ENCODE data around the gene DUSP16. TPM values are rescaled to one million over a fixed set of nuclear protein-coding genes. Genes with fewer than 3 reads are reported as not detected.

The DUSP16 gene
- polyA plus RNA-seq, 2 of the 4 experiments (the other 2 are of a cell fraction): 18.2 to 34.7 TPM

DNA sequence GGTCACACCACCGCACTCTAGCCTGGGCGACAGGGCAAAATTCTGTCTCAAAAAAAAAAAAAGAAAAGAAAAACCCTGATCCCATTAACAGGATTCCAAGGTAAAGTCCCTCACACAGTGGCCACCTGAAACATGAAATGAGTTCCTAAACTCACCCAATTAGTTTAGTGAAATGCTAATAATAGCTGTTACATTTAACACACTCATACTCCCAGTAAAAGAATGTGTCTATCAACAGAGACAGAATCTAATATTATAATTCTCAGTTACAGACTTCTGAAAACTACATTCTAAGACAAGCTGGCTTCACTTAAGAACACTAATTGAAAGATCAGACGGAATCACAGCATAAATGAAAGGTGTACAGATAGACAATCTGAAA lies 44.2 kb downstream of the DUSP16 start:
- Histone ChIP-seq H3K4me2 (no peak overlapping the region), H3K27ac (no peak overlapping the region), H3K4me1 (peaks cover 28% of the 10 kb centered on the region), H3K9me3 (no peaks in the 10 kb centered on the region), H3K4me3 (no peak overlapping the region)
- ChIA-PET CTCF (interaction anchor here (0.6 to 1.7 kb wide), 5 partner anchors 13 to 584 kb away, joined by 3 to 5 read pairs (median 3); no protein-coding TSS in a partner anchor), POLR2A (no interaction called here)
- WGBS (ENCODE audit: missing lambda C conversion rate): 91% methylated on average over 3 of the region's 3 CpGs
- TF ChIP-seq MYC (IDR thresholded peaks at IDR 0.05; ENCODE audit: borderline replicate concordance, low read length) (no peak), ZSCAN20 (CRISPR knock-in tag; IDR thresholded peaks at IDR 0.05) (no peak), PHF8 (IDR thresholded peaks at IDR 0.05; ENCODE audit: borderline replicate concordance, low read depth) (no peak), RNF2 (IDR thresholded peaks at IDR 0.05; ENCODE audit: borderline replicate concordance, low read depth) (no peak), RAD21 (conservative IDR thresholded peaks at IDR 0.05 in 1 of 2, IDR thresholded peaks at IDR 0.05 in 1 of 2) (no peak), EHF (CRISPR knock-in tag; IDR thresholded peaks at IDR 0.05) (no peak), MAFK (IDR thresholded peaks at IDR 0.05; ENCODE audit: partially characterized antibody) (no peak), ESRRA (IDR thresholded peaks at IDR 0.05; ENCODE audit: borderline replicate concordance, low read length) (no peak), ZNF302 (CRISPR knock-in tag; IDR thresholded peaks at IDR 0.05) (no peak), TP53 (CRISPR knock-in tag; IDR thresholded peaks at IDR 0.05) (no peak)
- TF ChIP-seq, protein P1, sequence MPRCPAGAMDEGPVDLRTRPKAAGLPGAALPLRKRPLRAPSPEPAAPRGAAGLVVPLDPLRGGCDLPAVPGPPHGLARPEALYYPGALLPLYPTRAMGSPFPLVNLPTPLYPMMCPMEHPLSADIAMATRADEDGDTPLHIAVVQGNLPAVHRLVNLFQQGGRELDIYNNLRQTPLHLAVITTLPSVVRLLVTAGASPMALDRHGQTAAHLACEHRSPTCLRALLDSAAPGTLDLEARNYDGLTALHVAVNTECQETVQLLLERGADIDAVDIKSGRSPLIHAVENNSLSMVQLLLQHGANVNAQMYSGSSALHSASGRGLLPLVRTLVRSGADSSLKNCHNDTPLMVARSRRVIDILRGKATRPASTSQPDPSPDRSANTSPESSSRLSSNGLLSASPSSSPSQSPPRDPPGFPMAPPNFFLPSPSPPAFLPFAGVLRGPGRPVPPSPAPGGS (IDR thresholded peaks at IDR 0.05): no peak
- TF ChIP-seq, protein P2, sequence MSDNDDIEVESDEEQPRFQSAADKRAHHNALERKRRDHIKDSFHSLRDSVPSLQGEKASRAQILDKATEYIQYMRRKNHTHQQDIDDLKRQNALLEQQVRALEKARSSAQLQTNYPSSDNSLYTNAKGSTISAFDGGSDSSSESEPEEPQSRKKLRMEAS (IDR thresholded peaks at IDR 0.05): no peak
- TF ChIP-seq, protein P3, sequence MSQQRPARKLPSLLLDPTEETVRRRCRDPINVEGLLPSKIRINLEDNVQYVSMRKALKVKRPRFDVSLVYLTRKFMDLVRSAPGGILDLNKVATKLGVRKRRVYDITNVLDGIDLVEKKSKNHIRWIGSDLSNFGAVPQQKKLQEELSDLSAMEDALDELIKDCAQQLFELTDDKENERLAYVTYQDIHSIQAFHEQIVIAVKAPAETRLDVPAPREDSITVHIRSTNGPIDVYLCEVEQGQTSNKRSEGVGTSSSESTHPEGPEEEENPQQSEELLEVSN (IDR thresholded peaks at IDR 0.05; ENCODE audit: borderline replicate concordance, low read depth): no peak
- TF ChIP-seq, protein P4, sequence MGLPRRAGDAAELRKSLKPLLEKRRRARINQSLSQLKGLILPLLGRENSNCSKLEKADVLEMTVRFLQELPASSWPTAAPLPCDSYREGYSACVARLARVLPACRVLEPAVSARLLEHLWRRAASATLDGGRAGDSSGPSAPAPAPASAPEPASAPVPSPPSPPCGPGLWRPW (IDR thresholded peaks at IDR 0.05): no peak
- no peak for DNase-seq (ENCODE audit: low read depth in 1 of 2, low spot score in 1 of 2)
- peak; percentile 56 for FAIRE-seq
- ATAC-seq: no peak

DNA sequence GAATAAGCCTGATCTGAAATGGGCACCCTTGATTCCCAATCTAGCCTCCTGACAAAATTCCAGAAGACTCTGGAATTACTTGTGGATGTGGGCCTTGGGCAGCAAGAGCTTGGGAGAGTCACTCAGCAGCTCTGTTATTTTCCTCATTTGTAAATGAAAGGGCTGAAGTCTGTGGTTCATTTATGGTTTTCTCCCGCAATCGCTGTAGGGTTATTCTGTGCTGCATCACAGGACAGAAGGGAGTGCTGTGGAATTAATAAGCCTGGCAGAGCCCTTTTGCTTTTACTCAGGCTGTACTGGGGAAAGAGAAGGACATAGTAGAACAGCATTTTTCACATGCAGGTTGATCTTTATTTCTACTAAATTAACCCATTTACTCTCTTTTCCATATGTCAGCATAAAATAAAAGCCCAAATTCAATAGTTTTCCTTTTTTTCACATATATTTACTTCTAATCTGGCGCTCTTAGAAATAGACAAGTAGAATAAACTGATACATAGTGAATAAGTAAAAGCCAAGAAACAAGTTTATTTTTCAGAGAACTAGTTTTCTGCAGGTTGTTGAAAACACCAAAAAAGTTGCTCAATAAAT lies 49.2 kb downstream of the DUSP16 start:
- no peak for ATAC-seq
- no peak for DNase-seq (ENCODE audit: low read depth in 1 of 2, low spot score in 1 of 2)
- 93% methylated on average over 3 of the region's 3 CpGs for WGBS (ENCODE audit: missing lambda C conversion rate)
- Histone ChIP-seq H3K4me2 (no peak overlapping the region), H3K4me3 (no peak overlapping the region), H3K27ac (no peak overlapping the region), H3K4me1 (peaks cover 36% of the 10 kb centered on the region), H3K9me3 (no peaks in the 10 kb centered on the region)
- ChIA-PET CTCF (interaction anchor here (0.5 to 1.5 kb wide), 2 partner anchors 11 to 26 kb away, joined by 3 read pairs; no protein-coding TSS in a partner anchor), POLR2A (no interaction called here)
- FAIRE-seq: no peak
- TF ChIP-seq CBX8 (IDR thresholded peaks at IDR 0.05) (no peak), HDAC2 (IDR thresholded peaks at IDR 0.05) (no peak), MAFK (IDR thresholded peaks at IDR 0.05; ENCODE audit: partially characterized antibody) (peak; percentile 84)

DNA sequence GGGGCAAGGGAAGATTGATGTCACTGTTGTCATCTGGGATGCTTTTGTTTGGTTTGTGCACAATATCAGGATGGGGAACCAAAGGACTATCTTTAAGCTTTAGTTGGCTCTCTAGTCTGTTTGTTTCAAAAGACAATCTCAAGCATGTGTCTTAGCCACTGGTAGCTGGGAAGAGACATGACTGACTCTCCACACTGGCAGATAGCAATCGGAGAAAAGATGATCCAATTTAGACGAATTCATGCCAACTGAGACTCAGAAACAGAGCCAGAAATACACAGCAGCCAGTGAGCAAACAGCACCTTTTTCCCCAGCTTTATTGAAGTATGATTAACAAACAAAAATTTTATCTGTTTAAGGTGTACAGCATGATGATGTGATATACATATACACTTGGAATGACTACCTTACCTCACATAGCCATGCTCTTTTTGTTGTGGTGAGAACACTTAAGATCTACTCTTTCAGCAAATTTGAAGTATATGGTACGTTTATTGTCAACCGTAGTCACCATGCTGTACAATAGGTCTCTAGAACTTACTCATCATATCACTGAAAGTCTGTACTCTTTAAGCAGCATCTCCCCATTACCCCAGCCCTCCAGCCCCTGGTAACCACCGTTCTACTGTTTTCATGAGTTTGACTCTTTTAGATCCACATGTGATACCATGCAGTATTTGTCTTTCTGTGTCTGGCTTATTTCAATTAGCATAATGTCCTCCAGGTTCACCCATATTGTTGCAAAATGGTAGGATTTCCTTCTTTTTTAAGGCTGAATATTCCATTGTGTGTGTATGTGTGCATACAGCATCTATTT lies 50.6 kb downstream of the DUSP16 start:
- DNase-seq (ENCODE audit: low read depth in 1 of 2, low spot score in 1 of 2) (no peak), ATAC-seq (no peak), FAIRE-seq (no peak)
- POLR2A ChIA-PET: no interaction called here
- no peak for TF ChIP-seq CHD4 (IDR thresholded peaks at IDR 0.05; ENCODE audit: borderline replicate concordance)
- no peak for TF ChIP-seq HEYL (CRISPR knock-in tag; IDR thresholded peaks at IDR 0.05)
- Histone ChIP-seq H3K4me2 (no peak overlapping the region), H3K4me1 (peaks cover 40% of the 10 kb centered on the region), H3K27ac (no peak overlapping the region), H3K4me3 (no peak overlapping the region), H3K9me3 (no peaks in the 10 kb centered on the region)
- WGBS (ENCODE audit: missing lambda C conversion rate): 88% methylated on average over 5 of the region's 5 CpGs
- CTCF ChIA-PET: no interaction called here

All from A549 (cell line).